Panc1 (cell line): Measurements from ENCODE around the gene LEKR1.
"Not testable (repeated sequence)": the region's sequence is repeated elsewhere in the genome, so short reads cannot be mapped to it uniquely, and the experiment has no call there.

Experiments
- CTCF ChIP-seq: fragments of 450-650 bp; IDR thresholded peaks from 2 replicates; pipeline ENCODE4 v1.5.1; 2017; ENCODE audit warnings: mild to moderate bottlenecking
- POLR2AphosphoS5 ChIP-seq: IDR thresholded peaks from 2 replicates; pipeline ENCODE4 v1.6.1; 2012; ENCODE audit warnings: mild to moderate bottlenecking, low read depth, low read length, moderate library complexity
- TCF7L2 ChIP-seq: IDR thresholded peaks from 2 replicates; pipeline ENCODE4 v1.6.1; 2011; ENCODE audit warnings: mild to moderate bottlenecking, low read depth, low read length, inconsistent platforms

DNA sequence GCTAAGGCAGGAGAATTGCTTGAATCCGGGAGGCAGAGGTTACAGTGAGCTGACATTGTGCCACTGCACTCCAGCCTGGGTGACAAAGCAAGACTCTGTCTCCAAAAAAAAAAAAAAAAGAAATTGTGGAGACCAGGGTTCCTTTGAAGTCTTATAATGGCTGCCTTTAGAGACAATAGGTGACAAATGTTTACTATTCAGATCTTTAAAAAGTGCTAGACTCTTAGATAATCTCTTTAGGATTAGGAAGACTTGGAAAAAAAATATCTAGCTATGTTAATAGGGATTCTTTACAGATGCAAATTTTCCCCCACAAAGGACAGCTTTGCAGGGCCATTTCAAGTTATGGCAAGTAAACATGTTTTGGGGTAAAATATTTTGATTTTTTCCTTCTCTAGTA, 71.7 kb downstream of the LEKR1 start:
- not testable (repeated sequence) for TF ChIP-seq CTCF, POLR2AphosphoS5, TCF7L2
